CD14-positive monocyte (primary cell): ENCODE measurements around the gene FRY. TPM values are rescaled to one million over a fixed set of nuclear protein-coding genes. Genes with fewer than 3 reads are reported as not detected.

Experiments used
- DNase-seq, 3 donors: peaks; one replicate each; pipeline ENCODE4 v3.0.0-alpha.2; 2011 to 2022
- H2AFZ ChIP-seq: 2 replicates; pipeline ENCODE4 v1.6.0; 2012; ENCODE audit warnings: mild to moderate bottlenecking, low read depth, low read length, inconsistent platforms; ENCODE audit not compliant: insufficient read depth, poor library complexity, severe bottlenecking
- H3K27ac ChIP-seq, 2 donors: 1 replicate in 1 of 2; 2 replicates in 1 of 2; pipeline ENCODE4 v1.5.1; 2012 to 2013; ENCODE audit warnings: low read length in 2 of 2, control low read depth in 1 of 2, inconsistent platforms in 1 of 2, low read depth in 1 of 2, mild to moderate bottlenecking in 1 of 2
- H3K27me3 ChIP-seq, 2 donors: one replicate each; pipeline versions ENCODE4 v1.6.0 to v1.6.1; 2011 to 2013; ENCODE audit warnings: low read length in 2 of 2; ENCODE audit not compliant: control insufficient read depth in 2 of 2, insufficient read depth in 2 of 2
- H3K36me3 ChIP-seq, 2 donors: replicated peaks in 1 of 2; 1 replicate in 1 of 2; 2 replicates in 1 of 2; pipeline versions ENCODE4 v1.5.1 to v1.6.1; 2012 to 2013; ENCODE audit warnings: low read length in 2 of 2, control low read depth in 1 of 2, inconsistent platforms in 1 of 2, mild to moderate bottlenecking in 1 of 2; ENCODE audit not compliant: insufficient read depth in 2 of 2, control insufficient read depth in 1 of 2
- H3K4me1 ChIP-seq, 2 donors: 1 replicate in 1 of 2; 2 replicates in 1 of 2; pipeline versions ENCODE4 v1.5.1 to v1.6.1; 2012 to 2013; ENCODE audit warnings: low read length in 2 of 2, control low read depth in 1 of 2, inconsistent platforms in 1 of 2, mild to moderate bottlenecking in 1 of 2, moderate library complexity in 1 of 2; ENCODE audit not compliant: insufficient read depth in 2 of 2, control insufficient read depth in 1 of 2
- H3K4me2 ChIP-seq: replicated peaks from 2 replicates; pipeline ENCODE3; 2012; ENCODE audit warnings: low read length, moderate library complexity, mild to moderate bottlenecking; ENCODE audit not compliant: poor library complexity, severe bottlenecking; ENCODE audit errors: extremely low read depth
- H3K4me3 ChIP-seq, 3 experiments: fragments of 200-600 bp in 1 of 3; sonication (generic) in 1 of 3; replicated peaks in 1 of 3; 1 replicate in 2 of 3; 2 replicates in 1 of 3; pipeline ENCODE4 v1.5.1; 2011 to 2013; ENCODE audit warnings: low read length in 3 of 3, mild to moderate bottlenecking in 3 of 3, control low read depth in 2 of 3, low read depth in 2 of 3, inconsistent platforms in 1 of 3, moderate library complexity in 1 of 3
- H3K79me2 ChIP-seq: 2 replicates; pipeline ENCODE4 v1.6.0; 2012; ENCODE audit warnings: mild to moderate bottlenecking, control low read depth, inconsistent platforms, low read length, moderate library complexity; ENCODE audit not compliant: insufficient read depth
- H3K9ac ChIP-seq: 2 replicates; pipeline ENCODE4 v1.6.0; 2017; ENCODE audit warnings: low read length, mild to moderate bottlenecking; ENCODE audit not compliant: insufficient read depth, poor library complexity, severe bottlenecking
- H3K9me3 ChIP-seq, 2 donors: replicated peaks in 1 of 2; 1 replicate in 1 of 2; 2 replicates in 1 of 2; pipeline versions ENCODE4 v1.5.1 to v1.6.1; 2012 to 2013; ENCODE audit warnings: low read length in 2 of 2, control low read depth in 1 of 2; ENCODE audit not compliant: control insufficient read depth in 1 of 2, insufficient read depth in 1 of 2
- H4K20me1 ChIP-seq: 2 replicates; pipeline ENCODE4 v1.6.0; 2012; ENCODE audit warnings: mild to moderate bottlenecking, low read length, control low read depth, moderate library complexity; ENCODE audit not compliant: insufficient read depth
- H3K27ac Mint-ChIP-seq, 7 donors: one replicate each; pipeline ENCODE4 v1.8.0; 2020; ENCODE audit warnings: mild to moderate bottlenecking in 7 of 7, mixed read lengths in 7 of 7, moderate library complexity in 6 of 7, inconsistent platforms in 2 of 7
- H3K27me3 Mint-ChIP-seq, 3 donors: one replicate each; pipeline ENCODE4 v1.8.0; 2021 to 2022; ENCODE audit warnings: low read depth in 3 of 3, mild to moderate bottlenecking in 3 of 3, mixed read lengths in 3 of 3, moderate library complexity in 3 of 3, inconsistent platforms in 1 of 3
- H3K36me3 Mint-ChIP-seq, 2 donors: one replicate each; pipeline ENCODE4 v1.8.0; 2020; ENCODE audit warnings: mixed read lengths in 2 of 2, inconsistent platforms in 1 of 2, mild to moderate bottlenecking in 1 of 2
- H3K4me1 Mint-ChIP-seq: one replicate; pipeline ENCODE4 v1.8.0; 2020; ENCODE audit warnings: mild to moderate bottlenecking, mixed read lengths
- H3K4me3 Mint-ChIP-seq, 2 donors: one replicate each; pipeline ENCODE4 v1.8.0; 2020; ENCODE audit warnings: mild to moderate bottlenecking in 2 of 2, mixed read lengths in 2 of 2, moderate library complexity in 1 of 2
- H3K9me3 Mint-ChIP-seq, 7 donors: one replicate each; pipeline ENCODE4 v1.8.0; 2020 to 2022; ENCODE audit warnings: mixed read lengths in 7 of 7, mild to moderate bottlenecking in 6 of 7, moderate library complexity in 6 of 7, inconsistent platforms in 2 of 7
- WGBS: methylation state at CpG from one replicate; pipeline ENCODE4 v1.1.5; 2013; ENCODE audit warnings: missing lambda C conversion rate; ENCODE audit not compliant: insufficient coverage; 5-methylcytosine and 5-hydroxymethylcytosine counted together
- intact Hi-C, 2 donors: fragments of 100-400 bp; cut with micrococcal nuclease; formaldehyde crosslinking; loops; one replicate each; pipeline versions ENCODE4 v1.15.0 to v1.15.1; 2023
- polyA plus RNA-seq, 3 donors: library from polyadenylated mRNA; depleted of rRNA in 1 of 3; unstranded in 2 of 3; stranded (reverse) in 1 of 3; fragments of 300-500 nt in 2 of 3; fragments of >200 nt in 1 of 3; fragmentation: Illumina TruSeq in 2 of 3; gene quantifications; 1 replicate in 2 of 3; 2 replicates in 1 of 3; pipeline ENCODE4 v1.2.3, GENCODE V29; 2012 to 2021
- TF ChIP-seq, protein P1 (sequence below): fragments of 200-600 bp; IDR thresholded peaks from one replicate; pipeline ENCODE4 v1.8.0; 2022; ENCODE audit warnings: antibody characterized with exemption, mild to moderate bottlenecking

FRY gene
- polyA plus RNA-seq, 3 donors = 3.9 to 31.8 (median 5.0) TPM

DNA sequence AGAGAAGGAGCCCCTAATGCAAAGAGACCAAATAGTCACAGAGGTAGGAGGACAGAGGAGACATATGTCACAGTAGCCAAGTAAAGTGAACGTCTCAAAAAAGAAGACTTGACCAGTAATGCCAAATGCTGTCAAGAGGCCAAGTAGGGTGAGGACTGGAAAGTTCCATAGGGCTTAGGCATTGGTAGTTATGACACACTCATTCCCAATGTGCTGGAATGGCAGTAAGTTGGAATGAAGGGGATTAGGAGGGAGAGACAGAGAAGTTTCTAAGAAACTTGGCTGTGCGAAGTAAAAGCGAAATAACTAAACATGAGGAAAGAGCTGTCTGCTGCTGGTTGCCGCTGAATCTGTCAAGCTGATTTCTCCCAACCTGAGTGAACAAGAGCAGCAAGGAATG, 14.9 kb upstream of the FRY start:
- TF ChIP-seq, protein P1, sequence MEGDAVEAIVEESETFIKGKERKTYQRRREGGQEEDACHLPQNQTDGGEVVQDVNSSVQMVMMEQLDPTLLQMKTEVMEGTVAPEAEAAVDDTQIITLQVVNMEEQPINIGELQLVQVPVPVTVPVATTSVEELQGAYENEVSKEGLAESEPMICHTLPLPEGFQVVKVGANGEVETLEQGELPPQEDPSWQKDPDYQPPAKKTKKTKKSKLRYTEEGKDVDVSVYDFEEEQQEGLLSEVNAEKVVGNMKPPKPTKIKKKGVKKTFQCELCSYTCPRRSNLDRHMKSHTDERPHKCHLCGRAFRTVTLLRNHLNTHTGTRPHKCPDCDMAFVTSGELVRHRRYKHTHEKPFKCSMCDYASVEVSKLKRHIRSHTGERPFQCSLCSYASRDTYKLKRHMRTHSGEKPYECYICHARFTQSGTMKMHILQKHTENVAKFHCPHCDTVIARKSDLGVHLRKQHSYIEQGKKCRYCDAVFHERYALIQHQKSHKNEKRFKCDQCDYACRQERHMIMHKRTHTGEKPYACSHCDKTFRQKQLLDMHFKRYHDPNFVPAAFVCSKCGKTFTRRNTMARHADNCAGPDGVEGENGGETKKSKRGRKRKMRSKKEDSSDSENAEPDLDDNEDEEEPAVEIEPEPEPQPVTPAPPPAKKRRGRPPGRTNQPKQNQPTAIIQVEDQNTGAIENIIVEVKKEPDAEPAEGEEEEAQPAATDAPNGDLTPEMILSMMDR = no peak
- WGBS = 90% methylated on average over 2 of the region's 4 CpGs
- Histone ChIP-seq H4K20me1 (no peaks in the 10 kb centered on the region), H3K27ac (no peak overlapping the region), H3K4me1 (peaks cover 24 to 26% of the 10 kb centered on the region in 2 donors), H3K4me3 (no peak overlapping the region), H3K36me3 (no peaks in the 10 kb centered on the region), H3K4me2 (no peak overlapping the region), H2AFZ (no peak overlapping the region), H3K27me3 (no peaks in the 10 kb centered on the region), H3K9me3 (no peaks in the 10 kb centered on the region), H3K9ac (no peak overlapping the region), H3K79me2 (peaks cover 13% of the 10 kb centered on the region)
- DNase-seq = no peak
- H3K27ac Mint-ChIP-seq = no peak overlapping the region
- H3K36me3 Mint-ChIP-seq = peaks cover 6 to 8% of the 10 kb centered on the region in 2 donors
- intact Hi-C loops = no loop called here
- H3K4me1 Mint-ChIP-seq = peaks cover 6% of the 10 kb centered on the region
- H3K4me3 Mint-ChIP-seq = no peak overlapping the region
- H3K9me3 Mint-ChIP-seq = no peaks in the 10 kb centered on the region
- peaks cover 0 to 3% (median 0%) of the 10 kb centered on the region in 3 donors for H3K27me3 Mint-ChIP-seq

DNA sequence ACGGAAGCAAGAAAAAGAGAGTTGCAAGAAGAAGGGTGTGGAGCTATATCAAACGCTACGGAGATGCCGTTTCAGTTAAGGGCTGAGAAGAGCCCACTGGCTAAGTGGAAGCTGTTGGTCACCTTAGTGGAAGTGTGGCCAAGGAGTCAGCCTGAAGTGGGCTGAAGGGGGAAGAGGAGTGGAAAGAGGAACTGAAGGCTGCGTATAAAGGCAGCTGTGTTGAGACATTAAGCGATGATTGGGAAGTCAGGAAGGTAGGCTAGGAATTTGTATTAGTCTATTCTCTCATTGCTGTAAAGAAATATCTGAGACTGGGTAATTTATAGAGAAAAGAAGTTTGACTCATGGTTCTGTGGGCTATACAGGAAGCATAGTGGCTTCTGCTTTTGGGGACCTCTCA, 14.1 kb upstream of the FRY start:
- Histone ChIP-seq H3K27ac (peak overlapping the region in 1 of 2 donors; percentile 34), H3K27me3 (no peaks in the 10 kb centered on the region), H3K9ac (no peak overlapping the region), H3K4me3 (no peak overlapping the region), H3K36me3 (no peaks in the 10 kb centered on the region), H3K4me1 (peaks cover 24 to 26% of the 10 kb centered on the region in 2 donors), H3K4me2 (no peak overlapping the region), H4K20me1 (no peaks in the 10 kb centered on the region), H3K9me3 (no peaks in the 10 kb centered on the region), H3K79me2 (peaks cover 13% of the 10 kb centered on the region), H2AFZ (no peak overlapping the region)
- H3K27ac Mint-ChIP-seq = no peak overlapping the region
- H3K4me1 Mint-ChIP-seq = peaks cover 15% of the 10 kb centered on the region
- no peak overlapping the region for H3K4me3 Mint-ChIP-seq
- TF ChIP-seq, protein P1 = no peak
- 43% methylated on average over 6 of the region's 6 CpGs for WGBS
- peaks cover 0 to 3% (median 0%) of the 10 kb centered on the region in 3 donors for H3K27me3 Mint-ChIP-seq
- peak; percentile 57 to 75 (median 71) for DNase-seq
- peaks cover 7 to 8% of the 10 kb centered on the region in 2 donors for H3K36me3 Mint-ChIP-seq
- intact Hi-C loops = no loop called here
- no peaks in the 10 kb centered on the region for H3K9me3 Mint-ChIP-seq
